Measurements from ENCODE around the gene NTRK2.

DNA sequence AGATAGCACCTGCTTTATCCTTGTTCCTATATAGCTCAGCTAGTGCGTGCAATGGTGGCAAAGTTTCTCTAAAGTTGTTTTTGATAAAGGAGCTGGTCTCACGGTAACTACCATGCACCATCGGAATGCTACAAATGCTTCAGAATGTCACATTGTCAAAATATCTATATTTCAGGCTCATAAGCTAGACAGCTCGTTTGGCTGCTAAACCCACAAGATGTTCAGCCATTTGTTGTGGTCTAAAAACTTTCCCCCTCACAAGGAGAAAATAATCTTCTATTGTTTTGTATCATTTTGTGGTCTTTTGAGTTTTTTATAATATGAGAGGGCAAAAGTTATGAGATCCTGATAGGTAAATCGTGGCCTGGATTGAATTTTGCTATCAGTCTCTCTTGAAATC, 137.9 kb downstream of the NTRK2 start:
- TF ChIP-seq, protein P1, sequence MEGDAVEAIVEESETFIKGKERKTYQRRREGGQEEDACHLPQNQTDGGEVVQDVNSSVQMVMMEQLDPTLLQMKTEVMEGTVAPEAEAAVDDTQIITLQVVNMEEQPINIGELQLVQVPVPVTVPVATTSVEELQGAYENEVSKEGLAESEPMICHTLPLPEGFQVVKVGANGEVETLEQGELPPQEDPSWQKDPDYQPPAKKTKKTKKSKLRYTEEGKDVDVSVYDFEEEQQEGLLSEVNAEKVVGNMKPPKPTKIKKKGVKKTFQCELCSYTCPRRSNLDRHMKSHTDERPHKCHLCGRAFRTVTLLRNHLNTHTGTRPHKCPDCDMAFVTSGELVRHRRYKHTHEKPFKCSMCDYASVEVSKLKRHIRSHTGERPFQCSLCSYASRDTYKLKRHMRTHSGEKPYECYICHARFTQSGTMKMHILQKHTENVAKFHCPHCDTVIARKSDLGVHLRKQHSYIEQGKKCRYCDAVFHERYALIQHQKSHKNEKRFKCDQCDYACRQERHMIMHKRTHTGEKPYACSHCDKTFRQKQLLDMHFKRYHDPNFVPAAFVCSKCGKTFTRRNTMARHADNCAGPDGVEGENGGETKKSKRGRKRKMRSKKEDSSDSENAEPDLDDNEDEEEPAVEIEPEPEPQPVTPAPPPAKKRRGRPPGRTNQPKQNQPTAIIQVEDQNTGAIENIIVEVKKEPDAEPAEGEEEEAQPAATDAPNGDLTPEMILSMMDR (IDR thresholded peaks at IDR 0.05; ENCODE audit: insufficient read depth, low read depth, low read length) = no peak
- TF ChIP-seq EZH2 (IDR thresholded peaks at IDR 0.05; ENCODE audit: insufficient read depth, low read length) = no peak
